Neural progenitor cell (in vitro differentiated cells): ENCODE results near the gene TMEM51.

Source experiments
- CTCF ChIP-seq: fragments of 200-600 bp; sonication (generic); IDR thresholded peaks from 2 replicates; pipeline ENCODE4 v1.5.1; 2017; ENCODE audit warnings: antibody characterized with exemption, mild to moderate bottlenecking
- EZH2 ChIP-seq: fragments of 200-600 bp; sonication (generic); IDR thresholded peaks from 2 replicates; pipeline ENCODE4 v1.6.1; 2017; ENCODE audit warnings: antibody characterized with exemption, mild to moderate bottlenecking, moderate library complexity
- EZH2phosphoT487 ChIP-seq: fragments of 200-600 bp; sonication (generic); IDR thresholded peaks from 2 replicates; pipeline ENCODE4 v1.6.1; 2017; ENCODE audit warnings: antibody characterized with exemption

GRCh38 chr1:15153842-15154479 is 414 bp downstream of the TMEM51 start:
- TF ChIP-seq CTCF (peak; percentile 74), EZH2 (peak; percentile 75), EZH2phosphoT487 (no peak)
